Measurements from ENCODE around the gene RAD18. TPM values are rescaled to one million over a fixed set of nuclear protein-coding genes. Genes with fewer than 3 reads are reported as not detected.

The RAD18 gene
- total and polyA plus RNA-seq, 3 experiments from 2014 or later = 8.9 to 43.3 (median 38.5) TPM

GRCh38 chr3:8996681-8997121 is 33.4 kb upstream of the RAD18 start:
- H3K27me3 ChIP-seq (ENCODE audit: insufficient read depth, low read length, poor library complexity, severe bottlenecking) = no peaks in the 10 kb centered on the region
- ChIA-PET POLR2A (no interaction called here), CTCF (no interaction called here)
- no peaks in the 10 kb centered on the region for H3K36me3 ChIP-seq (ENCODE audit: insufficient read depth, low read length)
- Mint-ChIP-seq H3K9me3 (no peaks in the 10 kb centered on the region), H3K36me3 (no peaks in the 10 kb centered on the region), H3K27me3 (peaks cover 9 to 12% of the 10 kb centered on the region in 2 donors), H3K27ac (no peak overlapping the region), H3K4me3 (no peak overlapping the region), H3K4me1 (no peaks in the 10 kb centered on the region)
- no peak for DNase-seq
- no peak overlapping the region for H3K27ac ChIP-seq (ENCODE audit: low read depth, low read length)
- no peak overlapping the region for H3K4me3 ChIP-seq (ENCODE audit: low read length)
- no peaks in the 10 kb centered on the region for H3K9me3 ChIP-seq (ENCODE audit: low read length)
- H3K4me1 ChIP-seq (ENCODE audit: insufficient read depth, low read length) = no peaks in the 10 kb centered on the region

GRCh38 chr3:8996216-8996615 is 32.9 kb upstream of the RAD18 start:
- Histone ChIP-seq H3K4me1 (ENCODE audit: insufficient read depth, low read length) (no peaks in the 10 kb centered on the region), H3K36me3 (ENCODE audit: insufficient read depth, low read length) (no peaks in the 10 kb centered on the region), H3K27ac (ENCODE audit: low read depth, low read length) (no peak overlapping the region), H3K9me3 (ENCODE audit: low read length) (no peaks in the 10 kb centered on the region), H3K4me3 (ENCODE audit: low read length) (no peak overlapping the region), H3K27me3 (ENCODE audit: insufficient read depth, low read length, poor library complexity, severe bottlenecking) (no peaks in the 10 kb centered on the region)
- ChIA-PET POLR2A (no interaction called here), CTCF (no interaction called here)
- H3K4me1 Mint-ChIP-seq = no peaks in the 10 kb centered on the region
- no peak overlapping the region for H3K4me3 Mint-ChIP-seq
- DNase-seq = no peak
- H3K27ac Mint-ChIP-seq = no peak overlapping the region
- H3K27me3 Mint-ChIP-seq = peaks cover 9 to 12% of the 10 kb centered on the region in 2 donors
- no peaks in the 10 kb centered on the region for H3K9me3 Mint-ChIP-seq
- no peaks in the 10 kb centered on the region for H3K36me3 Mint-ChIP-seq

- Histone ChIP-seq H3K27me3 (ENCODE audit: insufficient read depth, low read length, poor library complexity, severe bottlenecking) (no peaks in the 10 kb centered on the region), H3K36me3 (ENCODE audit: insufficient read depth, low read length) (no peaks in the 10 kb centered on the region), H3K4me3 (ENCODE audit: low read length) (no peak overlapping the region), H3K4me1 (ENCODE audit: insufficient read depth, low read length) (no peaks in the 10 kb centered on the region), H3K9me3 (ENCODE audit: low read length) (no peaks in the 10 kb centered on the region), H3K27ac (ENCODE audit: low read depth, low read length) (no peak overlapping the region)
- Mint-ChIP-seq H3K27me3 (peaks cover 7 to 12% of the 10 kb centered on the region in 2 donors), H3K27ac (no peak overlapping the region), H3K4me3 (no peak overlapping the region), H3K4me1 (no peaks in the 10 kb centered on the region), H3K9me3 (no peaks in the 10 kb centered on the region), H3K36me3 (no peaks in the 10 kb centered on the region)
- DNase-seq = no peak
- POLR2A ChIA-PET = no interaction called here
- CTCF ChIA-PET = interaction anchor here (2.6 kb wide), 1 partner anchor 22 kb away, joined by 8 read pairs; no protein-coding TSS in a partner anchor
These were observed 31.0 kb upstream of the RAD18 start for GRCh38 chr3:8994226-8994625.

- Histone ChIP-seq H3K4me3 (ENCODE audit: low read length) (no peak overlapping the region), H3K36me3 (ENCODE audit: insufficient read depth, low read length) (no peaks in the 10 kb centered on the region), H3K27me3 (ENCODE audit: insufficient read depth, low read length, poor library complexity, severe bottlenecking) (no peaks in the 10 kb centered on the region), H3K9me3 (ENCODE audit: low read length) (no peaks in the 10 kb centered on the region), H3K4me1 (ENCODE audit: insufficient read depth, low read length) (no peaks in the 10 kb centered on the region), H3K27ac (ENCODE audit: low read depth, low read length) (no peak overlapping the region)
- Mint-ChIP-seq H3K36me3 (no peaks in the 10 kb centered on the region), H3K4me1 (no peaks in the 10 kb centered on the region), H3K27ac (no peak overlapping the region), H3K27me3 (peaks cover 7 to 9% of the 10 kb centered on the region in 2 donors), H3K4me3 (no peak overlapping the region), H3K9me3 (no peaks in the 10 kb centered on the region)
- ChIA-PET POLR2A (no interaction called here), CTCF (interaction anchor here (2.6 kb wide), 1 partner anchor 21 kb away, joined by 8 read pairs; no protein-coding TSS in a partner anchor)
- no peak for DNase-seq
These were observed 30.1 kb upstream of the RAD18 start for GRCh38 chr3:8993331-8993730.

GRCh38 chr3:8992854-8993253 is 29.6 kb upstream of the RAD18 start:
- H3K27me3 ChIP-seq (ENCODE audit: insufficient read depth, low read length, poor library complexity, severe bottlenecking) = no peaks in the 10 kb centered on the region
- Mint-ChIP-seq H3K27ac (no peak overlapping the region), H3K4me3 (no peak overlapping the region), H3K36me3 (no peaks in the 10 kb centered on the region), H3K9me3 (no peaks in the 10 kb centered on the region), H3K4me1 (peaks cover under 1 to 4% (median 2%) of the 10 kb centered on the region in 3 donors), H3K27me3 (peaks cover 6 to 7% of the 10 kb centered on the region in 2 donors)
- POLR2A ChIA-PET = no interaction called here
- no peak overlapping the region for H3K4me3 ChIP-seq (ENCODE audit: low read length)
- H3K36me3 ChIP-seq (ENCODE audit: insufficient read depth, low read length) = no peaks in the 10 kb centered on the region
- H3K27ac ChIP-seq (ENCODE audit: low read depth, low read length) = no peak overlapping the region
- no peak for DNase-seq
- no peaks in the 10 kb centered on the region for H3K9me3 ChIP-seq (ENCODE audit: low read length)
- CTCF ChIA-PET = no interaction called here
- no peaks in the 10 kb centered on the region for H3K4me1 ChIP-seq (ENCODE audit: insufficient read depth, low read length)

- no peaks in the 10 kb centered on the region for H3K9me3 ChIP-seq (ENCODE audit: low read length)
- Mint-ChIP-seq H3K4me1 (peaks cover 2 to 6% (median 4%) of the 10 kb centered on the region in 3 donors), H3K27me3 (peaks cover 2 to 7% of the 10 kb centered on the region in 2 donors), H3K4me3 (no peak overlapping the region), H3K27ac (no peak overlapping the region), H3K9me3 (no peaks in the 10 kb centered on the region), H3K36me3 (no peaks in the 10 kb centered on the region)
- H3K4me1 ChIP-seq (ENCODE audit: insufficient read depth, low read length) = no peaks in the 10 kb centered on the region
- no peak overlapping the region for H3K27ac ChIP-seq (ENCODE audit: low read depth, low read length)
- H3K4me3 ChIP-seq (ENCODE audit: low read length) = no peak overlapping the region
- no peaks in the 10 kb centered on the region for H3K36me3 ChIP-seq (ENCODE audit: insufficient read depth, low read length)
- CTCF ChIA-PET = no interaction called here
- no peaks in the 10 kb centered on the region for H3K27me3 ChIP-seq (ENCODE audit: insufficient read depth, low read length, poor library complexity, severe bottlenecking)
- POLR2A ChIA-PET = no interaction called here
- no peak for DNase-seq
These were observed 28.9 kb upstream of the RAD18 start for GRCh38 chr3:8992199-8992598.

- Histone ChIP-seq H3K27ac (ENCODE audit: low read depth, low read length) (no peak overlapping the region), H3K27me3 (ENCODE audit: insufficient read depth, low read length, poor library complexity, severe bottlenecking) (no peaks in the 10 kb centered on the region), H3K4me3 (ENCODE audit: low read length) (no peak overlapping the region), H3K9me3 (ENCODE audit: low read length) (no peaks in the 10 kb centered on the region), H3K36me3 (ENCODE audit: insufficient read depth, low read length) (no peaks in the 10 kb centered on the region), H3K4me1 (ENCODE audit: insufficient read depth, low read length) (no peaks in the 10 kb centered on the region)
- Mint-ChIP-seq H3K4me1 (peaks cover 2 to 6% (median 4%) of the 10 kb centered on the region in 3 donors), H3K4me3 (no peak overlapping the region), H3K27ac (peak overlapping the region in 1 of 8 donors; percentile 47), H3K9me3 (no peaks in the 10 kb centered on the region), H3K27me3 (no peaks in the 10 kb centered on the region), H3K36me3 (no peaks in the 10 kb centered on the region)
- DNase-seq = no peak
- CTCF ChIA-PET = no interaction called here
- POLR2A ChIA-PET = no interaction called here
These were observed 27.3 kb upstream of the RAD18 start for GRCh38 chr3:8990266-8991215.

GRCh38 chr3:8988791-8989558 is 25.7 kb upstream of the RAD18 start:
- no peaks in the 10 kb centered on the region for H3K9me3 Mint-ChIP-seq
- POLR2A ChIA-PET = no interaction called here
- no peaks in the 10 kb centered on the region for H3K36me3 Mint-ChIP-seq
- Histone ChIP-seq H3K4me3 (ENCODE audit: low read length) (no peak overlapping the region), H3K9me3 (ENCODE audit: low read length) (no peaks in the 10 kb centered on the region), H3K27ac (ENCODE audit: low read depth, low read length) (no peak overlapping the region), H3K27me3 (ENCODE audit: insufficient read depth, low read length, poor library complexity, severe bottlenecking) (no peaks in the 10 kb centered on the region), H3K4me1 (ENCODE audit: insufficient read depth, low read length) (no peaks in the 10 kb centered on the region), H3K36me3 (ENCODE audit: insufficient read depth, low read length) (no peaks in the 10 kb centered on the region)
- H3K27me3 Mint-ChIP-seq = no peaks in the 10 kb centered on the region
- no peak for DNase-seq
- H3K4me1 Mint-ChIP-seq = peaks cover 2 to 6% (median 4%) of the 10 kb centered on the region in 3 donors
- no peak overlapping the region for H3K4me3 Mint-ChIP-seq
- CTCF ChIA-PET = interaction anchor here (0.9 to 4.5 kb wide), 3 partner anchors 14 to 315 kb away, joined by 3 to 23 read pairs (median 3); no protein-coding TSS in a partner anchor
- H3K27ac Mint-ChIP-seq = no peak overlapping the region
